IPS-20b (cell line): ENCODE data around the gene SLC49A3.

Experiments used
- H3K27ac ChIP-seq: one replicate; pipeline ENCODE4 v1.5.1; 2013; ENCODE audit warnings: low read length
- H3K27me3 ChIP-seq: 2 replicates; pipeline ENCODE4 v1.6.1; 2013; ENCODE audit warnings: mild to moderate bottlenecking, low read length, inconsistent platforms; ENCODE audit not compliant: insufficient read depth
- H3K36me3 ChIP-seq: 2 replicates; pipeline ENCODE4 v1.6.1; 2013; ENCODE audit warnings: low read depth, mild to moderate bottlenecking, inconsistent platforms, low read length, moderate library complexity; ENCODE audit not compliant: insufficient read depth
- H3K4me1 ChIP-seq: 2 replicates; pipeline ENCODE4 v1.6.1; 2013; ENCODE audit warnings: mild to moderate bottlenecking, control low read depth, inconsistent platforms, low read length, moderate library complexity; ENCODE audit not compliant: insufficient read depth
- H3K4me3 ChIP-seq: 2 replicates; pipeline ENCODE4 v1.5.1; 2013; ENCODE audit warnings: mild to moderate bottlenecking, low read length, inconsistent platforms
- H3K9ac ChIP-seq: 2 replicates; pipeline ENCODE4 v1.6.1; 2013; ENCODE audit warnings: low read depth, mild to moderate bottlenecking, inconsistent platforms, low read length, moderate library complexity
- H3K9me3 ChIP-seq: 2 replicates; pipeline ENCODE4 v1.6.1; 2013; ENCODE audit warnings: mild to moderate bottlenecking, low read depth, low read length, inconsistent platforms; ENCODE audit not compliant: insufficient read depth

SLC49A3 gene

DNA sequence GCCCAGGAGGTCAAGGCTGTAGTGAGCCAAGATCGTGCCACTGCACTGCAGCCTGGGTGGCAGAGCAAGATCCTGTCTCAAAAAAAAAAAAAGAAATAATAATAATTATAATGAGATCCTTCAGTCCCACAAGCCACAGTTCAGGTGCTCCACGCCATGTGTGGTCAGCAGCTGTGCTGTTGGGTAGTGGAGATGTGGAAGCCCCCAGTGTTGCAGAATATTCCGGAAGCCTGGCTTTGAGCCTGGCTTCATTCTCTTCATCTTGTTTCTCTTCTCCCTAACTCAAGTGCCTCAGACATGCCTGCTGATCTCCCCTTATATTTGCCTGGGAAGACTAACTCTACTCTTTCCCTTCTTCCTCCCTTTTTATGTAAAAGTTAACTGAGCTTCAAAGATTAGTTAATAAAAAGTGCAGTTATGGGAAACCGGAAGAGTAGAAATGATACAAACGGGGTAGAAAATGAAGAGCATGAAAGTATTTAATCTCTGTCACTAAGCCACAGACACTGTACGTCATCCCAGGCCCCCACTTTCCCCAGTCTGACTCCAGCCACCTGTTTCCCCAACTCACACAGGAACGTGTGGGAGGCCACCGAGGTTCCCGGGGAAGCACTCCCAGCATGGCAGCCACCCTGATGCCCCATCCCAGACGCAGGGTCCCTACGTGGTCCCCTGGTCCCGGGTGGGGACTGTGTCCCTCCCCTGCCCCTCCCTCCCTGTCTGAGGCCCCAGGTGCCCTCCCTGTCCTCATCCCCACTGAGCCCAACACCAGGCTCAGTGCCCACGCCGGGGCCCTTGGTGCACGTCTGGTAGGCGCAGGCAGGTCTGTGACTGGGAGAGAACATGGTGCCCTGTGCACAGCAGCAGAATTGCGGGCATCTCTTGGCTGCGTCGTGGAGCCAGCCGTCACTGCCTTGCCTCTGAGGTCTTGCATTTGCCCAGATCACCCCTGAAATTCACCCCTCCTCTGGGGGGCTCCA is 40.7 kb upstream of the SLC49A3 start:
- no peaks in the 10 kb centered on the region for H3K9me3 ChIP-seq
- H3K4me3 ChIP-seq: no peak overlapping the region
- H3K27me3 ChIP-seq: no peaks in the 10 kb centered on the region
- H3K36me3 ChIP-seq: peaks cover 31% of the 10 kb centered on the region
- no peak overlapping the region for H3K9ac ChIP-seq
- no peak overlapping the region for H3K27ac ChIP-seq
- H3K4me1 ChIP-seq: no peaks in the 10 kb centered on the region

DNA sequence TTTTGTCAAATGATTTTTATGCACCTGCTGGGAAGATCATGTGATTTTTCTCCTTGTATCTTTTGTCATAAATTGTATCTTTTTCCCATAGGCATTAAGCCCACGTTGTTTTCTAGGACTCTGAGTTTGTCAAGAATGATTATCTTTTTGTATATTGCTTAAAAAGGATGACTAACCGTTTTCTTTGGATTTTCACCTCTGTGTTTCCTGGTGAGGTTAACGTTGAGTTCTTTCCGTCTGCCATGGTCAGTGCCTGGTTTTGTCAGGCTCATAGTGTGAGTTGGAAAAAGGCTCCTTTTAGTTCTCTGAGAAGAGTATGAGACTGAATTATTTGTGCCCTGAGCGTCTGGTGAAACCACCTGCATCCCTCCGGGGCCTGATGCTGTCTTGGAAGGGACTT is 38.6 kb upstream of the SLC49A3 start:
- Histone ChIP-seq H3K4me1 (no peaks in the 10 kb centered on the region), H3K27ac (no peak overlapping the region), H3K9ac (no peak overlapping the region)

GRCh38 chr4:726838-727237 is 37.9 kb upstream of the SLC49A3 start:
- Histone ChIP-seq H3K9ac (no peak overlapping the region), H3K36me3 (peaks cover 13% of the 10 kb centered on the region), H3K4me1 (no peaks in the 10 kb centered on the region), H3K27me3 (no peaks in the 10 kb centered on the region), H3K4me3 (no peak overlapping the region), H3K27ac (no peak overlapping the region), H3K9me3 (no peaks in the 10 kb centered on the region)

More for the DNA sequence above, 38.6 kb upstream of the SLC49A3 start:
- Histone ChIP-seq H3K27me3 (no peaks in the 10 kb centered on the region), H3K4me3 (no peak overlapping the region), H3K36me3 (peaks cover 17% of the 10 kb centered on the region), H3K9me3 (no peaks in the 10 kb centered on the region)

DNA sequence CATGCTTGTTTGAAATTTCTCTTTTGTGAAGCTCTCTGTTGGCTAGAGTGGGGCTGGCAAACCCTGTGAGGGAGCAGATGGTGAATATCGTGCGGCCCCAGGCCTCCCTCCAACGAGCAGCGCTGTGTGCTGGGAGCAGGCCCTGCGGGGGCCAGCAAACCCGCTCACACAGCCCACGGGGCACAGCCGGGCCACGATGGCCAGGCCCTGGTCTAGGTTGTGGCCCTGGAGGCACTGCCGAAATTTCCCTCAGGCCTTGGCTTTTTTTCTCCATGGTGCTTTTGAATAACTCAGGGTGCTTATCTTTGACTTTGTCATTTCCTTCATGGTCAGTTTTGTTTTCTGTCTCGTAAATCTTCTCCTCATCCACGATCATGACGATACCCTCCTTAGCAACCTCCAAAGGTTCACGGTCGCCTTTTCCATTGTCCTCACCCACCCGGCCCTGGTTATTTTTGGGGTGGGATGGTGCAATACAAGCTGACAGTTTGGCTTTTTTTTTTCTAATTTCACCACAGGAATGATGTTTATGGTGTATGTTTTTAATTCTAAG is 37.4 kb upstream of the SLC49A3 start:
- H3K27me3 ChIP-seq: no peaks in the 10 kb centered on the region
- no peak overlapping the region for H3K27ac ChIP-seq
- H3K9ac ChIP-seq: no peak overlapping the region
- peaks cover 13% of the 10 kb centered on the region for H3K36me3 ChIP-seq
- no peaks in the 10 kb centered on the region for H3K4me1 ChIP-seq
- H3K4me3 ChIP-seq: no peak overlapping the region
- H3K9me3 ChIP-seq: no peaks in the 10 kb centered on the region

- no peak overlapping the region for H3K4me3 ChIP-seq
- peaks cover 7% of the 10 kb centered on the region; the same call in 1 of the 2 replicates for H3K36me3 ChIP-seq
- no peak overlapping the region for H3K9ac ChIP-seq
- no peaks in the 10 kb centered on the region for H3K9me3 ChIP-seq
- H3K27ac ChIP-seq: no peak overlapping the region
- H3K4me1 ChIP-seq: no peaks in the 10 kb centered on the region
- H3K27me3 ChIP-seq: no peaks in the 10 kb centered on the region
These were observed 36.7 kb upstream of the SLC49A3 start for GRCh38 chr4:725391-726234.

GRCh38 chr4:723751-724530 is 35.0 kb upstream of the SLC49A3 start:
- H3K27ac ChIP-seq: no peak overlapping the region
- H3K36me3 ChIP-seq: peaks cover 5% of the 10 kb centered on the region; the same call in 1 of the 2 replicates
- H3K9me3 ChIP-seq: no peaks in the 10 kb centered on the region
- H3K27me3 ChIP-seq: no peaks in the 10 kb centered on the region
- H3K9ac ChIP-seq: no peak overlapping the region
- H3K4me3 ChIP-seq: no peak overlapping the region
- H3K4me1 ChIP-seq: no peaks in the 10 kb centered on the region

GRCh38 chr4:722851-723360 is 34.0 kb upstream of the SLC49A3 start:
- Histone ChIP-seq H3K9ac (no peak overlapping the region), H3K9me3 (no peaks in the 10 kb centered on the region), H3K4me3 (no peak overlapping the region), H3K36me3 (peaks cover 5% of the 10 kb centered on the region; the same call in 1 of the 2 replicates), H3K27me3 (no peaks in the 10 kb centered on the region), H3K27ac (no peak overlapping the region), H3K4me1 (no peaks in the 10 kb centered on the region)

DNA sequence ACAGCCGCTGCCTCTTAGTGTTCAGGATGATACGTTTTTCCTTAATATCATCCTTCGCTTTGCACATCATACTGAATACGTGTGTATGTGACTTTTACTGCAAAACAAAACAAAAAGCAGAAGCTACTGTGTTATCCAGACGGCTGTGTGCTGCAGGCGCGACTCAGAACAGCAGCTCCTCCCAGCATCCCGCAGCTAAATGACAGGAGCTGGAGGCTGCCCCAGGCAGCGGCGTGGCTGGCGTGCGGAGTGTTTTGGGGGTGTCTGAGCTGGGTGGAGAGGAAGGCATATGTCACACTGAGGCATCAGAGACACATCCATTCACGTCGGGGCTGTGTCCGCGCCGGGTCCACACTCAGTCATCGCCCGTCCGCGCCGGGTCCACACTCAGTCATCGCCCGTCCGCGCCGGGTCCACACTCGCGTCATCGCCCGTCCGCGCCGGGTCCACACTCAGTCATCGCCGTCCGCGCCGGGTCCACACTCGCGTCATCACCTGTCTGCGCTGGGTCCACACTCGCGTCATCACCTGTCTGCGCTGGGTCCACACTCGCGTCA is 33.3 kb upstream of the SLC49A3 start:
- Histone ChIP-seq H3K27ac (no peak overlapping the region), H3K4me1 (no peaks in the 10 kb centered on the region), H3K9ac (no peak overlapping the region), H3K4me3 (no peak overlapping the region), H3K36me3 (peaks cover 5% of the 10 kb centered on the region; the same call in 1 of the 2 replicates), H3K27me3 (no peaks in the 10 kb centered on the region), H3K9me3 (no peaks in the 10 kb centered on the region)

DNA sequence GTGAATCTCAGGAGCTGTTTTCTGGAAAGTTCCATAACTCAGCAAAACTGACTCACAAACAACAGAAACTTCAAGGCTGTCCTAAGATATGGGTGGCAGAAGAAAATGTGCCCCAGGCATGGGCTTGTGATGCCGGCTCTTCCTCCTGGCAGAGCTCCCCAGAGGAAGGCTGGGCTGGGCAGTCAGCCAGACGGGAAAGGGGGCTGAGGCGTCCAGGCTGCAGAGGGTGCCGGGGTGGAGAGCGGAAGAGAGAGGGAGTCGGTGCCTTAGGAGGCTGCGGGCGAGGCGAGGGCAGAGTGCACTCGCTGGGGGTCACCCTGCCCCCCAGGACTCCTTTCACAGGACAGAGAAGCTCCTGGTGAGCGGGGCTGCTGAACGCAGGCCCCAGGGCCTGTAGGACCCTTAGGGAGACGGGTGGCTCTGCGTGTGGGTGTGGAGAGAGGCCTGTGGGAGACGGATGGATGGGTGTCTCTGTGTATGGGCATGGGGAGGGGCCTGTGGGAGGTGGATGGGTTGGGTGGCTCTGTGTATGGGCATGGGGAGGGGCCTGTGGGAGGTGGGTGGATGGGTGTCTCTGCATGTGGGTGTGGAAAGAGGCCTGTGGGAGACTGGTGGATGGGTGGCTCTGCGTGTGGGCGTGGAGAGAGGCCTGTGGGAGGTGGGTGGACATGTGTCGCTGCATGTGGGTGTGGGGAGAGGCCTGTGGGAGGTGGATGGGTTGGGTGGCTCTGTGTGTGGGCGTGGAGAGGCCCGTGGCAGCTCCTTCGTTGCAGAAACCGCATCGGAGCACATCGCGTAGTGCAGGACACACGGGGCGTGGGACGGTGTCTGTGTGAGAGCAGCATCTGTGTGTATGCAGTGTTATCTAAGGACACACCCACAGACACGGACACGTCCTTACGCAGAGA is 32.6 kb upstream of the SLC49A3 start:
- no peaks in the 10 kb centered on the region for H3K4me1 ChIP-seq
- H3K27ac ChIP-seq: no peak overlapping the region
- no peaks in the 10 kb centered on the region for H3K27me3 ChIP-seq
- peaks cover 5% of the 10 kb centered on the region; the same call in 1 of the 2 replicates for H3K36me3 ChIP-seq
- H3K4me3 ChIP-seq: no peak overlapping the region
- H3K9ac ChIP-seq: no peak overlapping the region
- H3K9me3 ChIP-seq: no peaks in the 10 kb centered on the region
